Adrenal gland (tissue), 12 donors: ENCODE results near the gene PBX3. TPM values are rescaled to one million over a fixed set of nuclear protein-coding genes. Genes with fewer than 3 reads are reported as not detected.

Experiments used
- DNase-seq, 7 donors: peaks; one replicate each; pipeline ENCODE4 v3.0.0-alpha.2; 2019 to 2020
- H3K27ac ChIP-seq, 5 donors: fragments of 200-600 bp; sonication (generic) in 4 of 5; 1 replicate in 3 of 5; 2 replicates in 2 of 5; pipeline versions ENCODE4 v1.5.1 to v1.8.0; 2016 to 2020; ENCODE audit warnings: mild to moderate bottlenecking in 1 of 5
- H3K27me3 ChIP-seq: fragments of 200-600 bp; 2 replicates; pipeline ENCODE4 v1.8.0; 2021
- H3K36me3 ChIP-seq, 2 donors: fragments of 200-600 bp; replicated peaks in 1 of 2; 1 replicate in 1 of 2; 2 replicates in 1 of 2; pipeline versions ENCODE4 v1.5.1 to v1.8.0; 2018 to 2022
- H3K4me1 ChIP-seq, 2 donors: fragments of 200-600 bp; replicated peaks in 1 of 2; 1 replicate in 1 of 2; 2 replicates in 1 of 2; pipeline versions ENCODE4 v1.5.1 to v1.8.0; 2018 to 2021
- H3K4me3 ChIP-seq, 4 donors: fragments of 200-600 bp; sonication (generic) in 3 of 4; one replicate each; pipeline ENCODE4 v1.5.1; 2016 to 2018
- H3K9me3 ChIP-seq, 3 donors: fragments of 200-600 bp; sonication (generic) in 1 of 3; replicated peaks in 1 of 3; 1 replicate in 2 of 3; 2 replicates in 1 of 3; pipeline versions ENCODE4 v1.5.1 to v1.8.0; 2016 to 2021
- POLR2A ChIP-seq, 2 donors: fragments of 450-650 bp; IDR thresholded peaks; one replicate each; pipeline ENCODE4 v1.6.1; 2017; ENCODE audit warnings: antibody characterized with exemption in 2 of 2, mild to moderate bottlenecking in 2 of 2, moderate library complexity in 1 of 2
- WGBS, 4 donors: extraction: QIAGEN DNeasy Blood & Tissue Kit in 2 of 4; methylation state at CpG; one replicate each; pipeline versions ENCODE4 v1.1.5 to v1.1.7; 2013 to 2017; 5-methylcytosine and 5-hydroxymethylcytosine counted together
- intact Hi-C, 2 donors: fragments of 100-400 bp; cut with DNase I; formaldehyde crosslinking; loops; one replicate each; pipeline versions ENCODE4 v1.14.1 to v1.15.0; 2022 to 2023
- polyA plus RNA-seq, 3 donors: library from polyadenylated mRNA; stranded (reverse); fragments of 200-250 nt in 2 of 3; fragments of 350-450 nt in 1 of 3; fragmentation: Illumina TruSeq in 1 of 3; extraction: RNeasy Lipid Tissue Mini Kit (QIAGEN cat#74804) in 1 of 3; gene quantifications; one replicate each; pipeline ENCODE4 v1.2.3, GENCODE V29; 2013 to 2014
- total RNA-seq, 9 donors: library from RNA; depleted of rRNA in 4 of 9; stranded (reverse); fragments of >200 nt in 4 of 9; fragments of 120-200 nt in 1 of 9; fragmentation: NEBNext Ultra II Directional in 1 of 9; extraction: Animal tissue kit (Norgen Biotek cat#: 25700) in 1 of 9; gene quantifications; one replicate each; pipeline versions ENCODE4 v1.1.0 to v1.2.4, GENCODE V29; 2013 to 2023
- TF ChIP-seq, protein P1 (sequence below), 6 experiments: fragments of 450-650 bp in 4 of 6; fragments of 200-600 bp in 2 of 6; sonication (generic) in 1 of 6; IDR thresholded peaks; 1 replicate in 5 of 6; 2 replicates in 1 of 6; pipeline versions ENCODE4 v1.5.1 to v1.8.0; 2016 to 2021; ENCODE audit warnings: antibody characterized with exemption in 6 of 6, mild to moderate bottlenecking in 2 of 6, moderate library complexity in 1 of 6
- donor health status: healthy with polysubstance abuse.
- donor health status: Bipolar disorder and iron deficiency.
- donor health status: DM: yes; HTN: yes; CAD: no.
- donor health status: DM: no; HTN: no; CAD: no.
- donor health status: DM: no; HTN: no; CAD: no.
- donor health status: DM: yes; HTN: yes; CAD: no.

Gene PBX3
- total and polyA plus RNA-seq, 12 donors, result 18.3 to 231 (median 133) TPM

DNA sequence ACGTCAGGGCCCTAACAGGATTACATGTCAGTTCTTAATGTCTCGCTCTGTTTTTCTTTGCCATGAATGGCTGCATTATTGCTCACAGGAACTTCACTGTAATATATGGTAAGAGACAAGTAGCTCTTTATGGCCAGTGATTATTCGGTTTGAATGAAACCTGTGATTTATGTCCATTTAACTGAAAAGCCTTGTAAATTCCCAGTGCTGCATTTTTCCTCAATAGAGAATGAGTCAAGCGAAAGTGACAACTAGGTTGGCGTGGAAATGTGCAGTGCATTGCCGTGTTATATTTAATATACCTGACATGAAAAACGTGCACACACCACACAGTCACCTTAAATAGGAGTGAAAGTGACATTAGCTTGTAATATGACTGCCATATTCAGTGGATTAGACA, 163.1 kb downstream of the PBX3 start:
- Histone ChIP-seq H3K4me3 (no peak overlapping the region), H3K27me3 (no peaks in the 10 kb centered on the region), H3K36me3 (no peaks in the 10 kb centered on the region), H3K27ac (no peak overlapping the region), H3K4me1 (peaks cover 0 to 37% of the 10 kb centered on the region in 2 donors), H3K9me3 (no peaks in the 10 kb centered on the region)
- WGBS, 4 donors, result 86 to 89% (median 87%) methylated on average over 7 of the region's 7 CpGs
- intact Hi-C loops, result no loop called here
- DNase-seq, result no peak
- TF ChIP-seq POLR2A (IDR thresholded peaks at IDR 0.05), result no peak
- TF ChIP-seq, protein P1, sequence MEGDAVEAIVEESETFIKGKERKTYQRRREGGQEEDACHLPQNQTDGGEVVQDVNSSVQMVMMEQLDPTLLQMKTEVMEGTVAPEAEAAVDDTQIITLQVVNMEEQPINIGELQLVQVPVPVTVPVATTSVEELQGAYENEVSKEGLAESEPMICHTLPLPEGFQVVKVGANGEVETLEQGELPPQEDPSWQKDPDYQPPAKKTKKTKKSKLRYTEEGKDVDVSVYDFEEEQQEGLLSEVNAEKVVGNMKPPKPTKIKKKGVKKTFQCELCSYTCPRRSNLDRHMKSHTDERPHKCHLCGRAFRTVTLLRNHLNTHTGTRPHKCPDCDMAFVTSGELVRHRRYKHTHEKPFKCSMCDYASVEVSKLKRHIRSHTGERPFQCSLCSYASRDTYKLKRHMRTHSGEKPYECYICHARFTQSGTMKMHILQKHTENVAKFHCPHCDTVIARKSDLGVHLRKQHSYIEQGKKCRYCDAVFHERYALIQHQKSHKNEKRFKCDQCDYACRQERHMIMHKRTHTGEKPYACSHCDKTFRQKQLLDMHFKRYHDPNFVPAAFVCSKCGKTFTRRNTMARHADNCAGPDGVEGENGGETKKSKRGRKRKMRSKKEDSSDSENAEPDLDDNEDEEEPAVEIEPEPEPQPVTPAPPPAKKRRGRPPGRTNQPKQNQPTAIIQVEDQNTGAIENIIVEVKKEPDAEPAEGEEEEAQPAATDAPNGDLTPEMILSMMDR (IDR thresholded peaks at IDR 0.05), result no peak

DNA sequence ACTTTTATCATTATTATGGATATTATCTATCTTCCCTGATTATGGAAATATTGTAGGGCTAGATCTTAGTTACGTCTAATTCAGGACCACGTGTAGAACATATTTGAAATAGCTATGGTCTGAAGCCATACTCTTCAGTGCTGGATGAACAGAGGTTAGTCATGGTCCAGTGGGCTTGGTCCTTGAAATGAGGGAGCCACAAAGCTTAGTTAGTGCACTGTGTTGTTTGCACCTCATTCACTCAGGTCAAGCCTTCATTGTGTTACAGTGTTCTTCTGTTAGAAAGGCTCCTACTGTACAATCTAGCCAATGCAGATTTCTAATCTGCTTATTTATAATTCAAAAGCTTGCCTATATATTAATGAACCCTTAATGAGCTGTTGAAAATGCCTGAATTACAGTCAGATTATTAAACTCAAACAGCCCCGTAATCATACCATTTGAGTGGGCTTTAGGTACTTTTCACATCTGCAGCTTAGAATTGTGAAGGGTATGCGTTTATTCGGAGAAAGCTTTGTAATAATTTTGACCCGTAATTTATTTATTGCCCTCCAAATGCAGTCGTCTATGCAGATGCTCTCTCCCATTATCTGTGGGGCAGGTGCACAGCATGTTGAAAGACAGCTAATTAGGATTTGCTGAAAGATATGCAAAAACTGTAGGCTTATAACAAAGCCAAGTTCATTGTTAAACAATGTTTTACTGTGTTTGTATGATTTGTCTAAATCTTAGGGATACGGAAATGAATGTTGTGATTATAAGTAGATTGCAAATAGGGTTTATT, 164.9 kb downstream of the PBX3 start:
- WGBS, 4 donors, result 90 to 94% (median 93%) methylated on average over 8 of the region's 8 CpGs
- peaks cover 0 to 23% of the 10 kb centered on the region in 2 donors for H3K4me1 ChIP-seq
- H3K27me3 ChIP-seq, result no peaks in the 10 kb centered on the region
- intact Hi-C loops, result no loop called here
- H3K36me3 ChIP-seq, result no peaks in the 10 kb centered on the region
- TF ChIP-seq POLR2A (IDR thresholded peaks at IDR 0.05), result no peak
- TF ChIP-seq, protein P1 (IDR thresholded peaks at IDR 0.05), result no peak
- no peaks in the 10 kb centered on the region for H3K9me3 ChIP-seq
- no peak overlapping the region for H3K27ac ChIP-seq
- H3K4me3 ChIP-seq, result no peak overlapping the region
- DNase-seq, result no peak

DNA sequence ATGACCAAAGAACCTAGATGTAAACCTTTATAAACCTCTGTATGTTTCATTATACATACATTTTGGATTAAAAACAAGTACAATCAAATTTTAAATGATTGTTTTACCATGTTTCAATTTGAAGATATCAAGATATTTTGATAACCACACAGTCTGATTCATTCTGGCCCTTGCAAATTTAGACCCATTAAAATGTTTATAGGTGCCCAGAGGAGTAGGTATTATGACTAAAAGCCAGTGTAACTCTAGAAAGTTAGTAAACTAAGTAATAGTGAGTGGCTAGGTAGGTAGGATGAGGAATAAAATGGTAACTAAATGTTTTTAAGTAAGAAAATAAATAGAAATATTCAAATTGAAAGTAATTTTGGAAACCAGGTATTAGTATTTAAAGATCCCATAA, 165.5 kb downstream of the PBX3 start:
- no peak for DNase-seq
- no peaks in the 10 kb centered on the region for H3K36me3 ChIP-seq
- TF ChIP-seq, protein P1 (IDR thresholded peaks at IDR 0.05), result no peak
- TF ChIP-seq POLR2A (IDR thresholded peaks at IDR 0.05), result no peak
- H3K4me3 ChIP-seq, result no peak overlapping the region
- intact Hi-C loops, result no loop called here
- H3K9me3 ChIP-seq, result no peaks in the 10 kb centered on the region
- no peaks in the 10 kb centered on the region for H3K27me3 ChIP-seq
- H3K27ac ChIP-seq, result no peak overlapping the region
- peaks cover 0 to 19% of the 10 kb centered on the region in 2 donors for H3K4me1 ChIP-seq

DNA sequence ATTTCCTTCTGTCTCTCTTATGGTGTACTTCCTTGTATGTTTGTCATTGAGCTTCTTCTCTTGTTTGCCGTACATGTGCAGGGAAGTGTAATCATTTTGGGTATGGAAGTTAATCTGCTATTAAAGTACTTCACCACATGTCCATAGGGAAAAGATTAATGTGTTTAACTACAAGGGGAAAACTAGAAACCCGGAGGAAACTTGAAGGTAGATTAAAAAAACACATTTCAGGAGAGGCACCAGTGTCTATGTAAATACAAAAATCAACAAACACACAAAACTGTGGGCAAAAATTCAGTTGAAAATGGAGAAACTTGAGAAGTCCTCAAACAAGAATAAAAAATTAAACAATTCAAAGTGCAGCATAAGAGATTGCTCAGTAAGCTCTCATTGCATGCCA, 166.4 kb downstream of the PBX3 start:
- Histone ChIP-seq H3K4me3 (no peak overlapping the region), H3K4me1 (peaks cover 0 to 19% of the 10 kb centered on the region in 2 donors), H3K36me3 (no peaks in the 10 kb centered on the region), H3K27me3 (no peaks in the 10 kb centered on the region), H3K27ac (no peak overlapping the region), H3K9me3 (no peaks in the 10 kb centered on the region)
- intact Hi-C loops, result no loop called here
- no peak for DNase-seq
- TF ChIP-seq POLR2A (IDR thresholded peaks at IDR 0.05), result no peak
- TF ChIP-seq, protein P1 (IDR thresholded peaks at IDR 0.05), result no peak
- 82 to 90% (median 85%) methylated on average over 2 of the region's 2 CpGs for WGBS, 4 donors
